Heart right ventricle (tissue), 16 donors: ENCODE data around the gene MORN3. TPM values are rescaled to one million over a fixed set of nuclear protein-coding genes. Genes with fewer than 3 reads are reported as not detected.

Experiments
- ATAC-seq, 8 donors: fragments of 200-7000 bp; cut with Tn5 transposase; one replicate each; pipeline ENCODE4 v1.9.1; 2020; ENCODE audit warnings: mild to moderate bottlenecking in 8 of 8, moderate library complexity in 8 of 8, moderate number of reproducible peaks in 1 of 8
- DNase-seq, 2 donors: peaks; one replicate each; pipeline ENCODE4 v3.0.0-alpha.2; 2020
- H3K27ac ChIP-seq, 10 donors: fragments of 200-600 bp; sonication (generic) in 2 of 10; one replicate each; pipeline versions ENCODE4 v1.5.0 to v1.8.0; 2020 to 2022; ENCODE audit warnings: mild to moderate bottlenecking in 3 of 10
- H3K27me3 ChIP-seq, 7 donors: fragments of 200-600 bp; one replicate each; pipeline ENCODE4 v1.8.0; 2021 to 2022; ENCODE audit warnings: mild to moderate bottlenecking in 2 of 7
- H3K36me3 ChIP-seq, 9 donors: fragments of 200-600 bp; sonication (generic) in 1 of 9; one replicate each; pipeline versions ENCODE4 v1.5.0 to v1.8.0; 2020 to 2022; ENCODE audit warnings: mild to moderate bottlenecking in 2 of 9
- H3K4me1 ChIP-seq, 9 donors: fragments of 200-600 bp; sonication (generic) in 1 of 9; one replicate each; pipeline versions ENCODE4 v1.5.0 to v1.8.0; 2020 to 2022; ENCODE audit warnings: mild to moderate bottlenecking in 4 of 9
- H3K4me3 ChIP-seq, 10 donors: fragments of 200-600 bp; sonication (generic) in 2 of 10; one replicate each; pipeline versions ENCODE4 v1.5.0 to v1.8.0; 2020 to 2022; ENCODE audit warnings: mild to moderate bottlenecking in 7 of 10, moderate library complexity in 2 of 10
- H3K9me3 ChIP-seq, 11 donors: fragments of 200-600 bp in 10 of 11; sonication (generic) in 2 of 11; one replicate each; pipeline versions ENCODE4 v1.5.0 to v1.8.0; 2013 to 2022; ENCODE audit warnings: mild to moderate bottlenecking in 2 of 11, control low read depth in 1 of 11, moderate library complexity in 1 of 11
- WGBS, 2 donors: extraction: QIAGEN DNeasy Blood & Tissue Kit; methylation state at CpG; one replicate each; pipeline ENCODE4 v1.1.7; 2013; ENCODE audit warnings: inconsistent platforms in 1 of 2; 5-methylcytosine and 5-hydroxymethylcytosine counted together
- intact Hi-C, 10 donors: fragments of 100-400 bp; cut with DNase I; formaldehyde crosslinking; loops; one replicate each; pipeline versions ENCODE4 v1.11.1 to v1.14.2; 2022
- polyA plus RNA-seq, 2 donors: library from polyadenylated mRNA; stranded (reverse); fragments of 200-250 nt; gene quantifications; one replicate each; pipeline ENCODE4 v1.2.3, GENCODE V29; 2013
- total RNA-seq, 10 donors: library from RNA; stranded (reverse); fragmentation: NEBNext Ultra II Directional in 3 of 10; extraction: Animal tissue kit (Norgen Biotek cat#: 25700) in 3 of 10; gene quantifications; one replicate each; pipeline versions ENCODE4 v1.2.1 to v1.2.4, GENCODE V29; 2021 to 2023
- TF ChIP-seq, protein P1 (sequence below), 9 donors: fragments of 200-600 bp; sonication (generic) in 2 of 9; IDR thresholded peaks; one replicate each; pipeline versions ENCODE4 v1.5.0 to v1.8.0; 2021 to 2022; ENCODE audit warnings: antibody characterized with exemption in 9 of 9, mild to moderate bottlenecking in 5 of 9, moderate library complexity in 1 of 9
- donor health status: Arrhythmogenic right ventricular cardiomyopathy.
- donor health status: ischemic (EF 13 %, LVEDD 7.1; RV severe dilation, severe dysfunction).
- donor health status: healthy with polysubstance abuse.
- donor health status: DM: no; HTN: yes; CAD: no.
- donor health status: DM: no; HTN: no; CAD: no.
- donor health status: ischemic (EF 25% LVEDD 6.9; RV normal size, moderate dysfunction).
- donor health status: ischemic (EF 25% LVEDD 5.7; RV mildly dilated, moderate dysfunction).
- donor health status: healthy.
- donor health status: DM: yes; HTN: yes; CAD: no.
- donor health status: Ischemic cardiomyopathy.
- donor health status: ischemic (EF 35%, LVEDD 5.7; RV mildly dilated, moderate dysfunction).
- donor health status: nonischemic (EF 11% LVEDD 7.7; RV severe dilation, severe dysfunction).
- donor health status: DM: yes; HTN: yes; CAD: no.
- donor health status: PGD.
- donor health status: ischemic (EF 29% LVEDD 5.4; RV normal size, mild dysfunction).
- donor health status: nonischemic (EF 23%, LVEDD 6.1; RV moderate dilation, normal function).

The MORN3 gene
- total and polyA plus RNA-seq, 12 donors: 0.15 to 0.28 (median 0.18) TPM; not detected in 5

DNA sequence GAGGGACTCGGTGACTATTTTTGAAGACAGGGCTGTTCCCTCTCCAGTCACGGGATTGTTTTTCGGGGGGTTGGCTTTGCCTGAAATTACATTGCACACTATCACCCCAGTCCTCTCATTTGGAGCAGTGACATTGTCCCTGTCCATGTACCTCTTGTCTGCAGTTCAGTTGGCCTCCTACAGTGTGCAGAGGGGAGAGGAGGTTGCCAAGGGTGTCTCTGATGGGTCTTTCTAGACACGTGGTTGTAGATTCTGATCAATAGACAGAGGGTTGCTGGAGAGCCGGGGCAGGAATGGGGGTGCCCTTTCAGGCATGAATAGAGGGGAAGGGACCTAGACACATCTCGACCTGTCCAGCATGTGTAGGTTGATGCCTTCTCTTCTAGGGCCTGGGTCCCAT is 44.3 kb upstream of the MORN3 start:
- peak overlapping the region in 7 of 10 donors; percentile 28 to 96 (median 87) for H3K27ac ChIP-seq
- DNase-seq: no peak
- 27 to 45% methylated on average over 6 of the region's 6 CpGs for WGBS, 2 donors
- H3K9me3 ChIP-seq: no peaks in the 10 kb centered on the region
- H3K4me1 ChIP-seq: peaks cover 8 to 27% (median 17%) of the 10 kb centered on the region in 9 donors
- H3K4me3 ChIP-seq: peak overlapping the region; percentile 71 to 98 (median 94)
- no peaks in the 10 kb centered on the region for H3K27me3 ChIP-seq
- intact Hi-C loops: loop anchor here in 6 of 10 donors (2.0 to 10.0 kb wide), 5 partner anchors 39 to 171 kb away; partner anchors contain the start of gene PSMD9 (in 1 of the 6)
- ATAC-seq: peak in 1 of 8 donors; percentile 21
- TF ChIP-seq, protein P1, sequence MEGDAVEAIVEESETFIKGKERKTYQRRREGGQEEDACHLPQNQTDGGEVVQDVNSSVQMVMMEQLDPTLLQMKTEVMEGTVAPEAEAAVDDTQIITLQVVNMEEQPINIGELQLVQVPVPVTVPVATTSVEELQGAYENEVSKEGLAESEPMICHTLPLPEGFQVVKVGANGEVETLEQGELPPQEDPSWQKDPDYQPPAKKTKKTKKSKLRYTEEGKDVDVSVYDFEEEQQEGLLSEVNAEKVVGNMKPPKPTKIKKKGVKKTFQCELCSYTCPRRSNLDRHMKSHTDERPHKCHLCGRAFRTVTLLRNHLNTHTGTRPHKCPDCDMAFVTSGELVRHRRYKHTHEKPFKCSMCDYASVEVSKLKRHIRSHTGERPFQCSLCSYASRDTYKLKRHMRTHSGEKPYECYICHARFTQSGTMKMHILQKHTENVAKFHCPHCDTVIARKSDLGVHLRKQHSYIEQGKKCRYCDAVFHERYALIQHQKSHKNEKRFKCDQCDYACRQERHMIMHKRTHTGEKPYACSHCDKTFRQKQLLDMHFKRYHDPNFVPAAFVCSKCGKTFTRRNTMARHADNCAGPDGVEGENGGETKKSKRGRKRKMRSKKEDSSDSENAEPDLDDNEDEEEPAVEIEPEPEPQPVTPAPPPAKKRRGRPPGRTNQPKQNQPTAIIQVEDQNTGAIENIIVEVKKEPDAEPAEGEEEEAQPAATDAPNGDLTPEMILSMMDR (IDR thresholded peaks at IDR 0.05): no peak
- H3K36me3 ChIP-seq: no peaks in the 10 kb centered on the region

DNA sequence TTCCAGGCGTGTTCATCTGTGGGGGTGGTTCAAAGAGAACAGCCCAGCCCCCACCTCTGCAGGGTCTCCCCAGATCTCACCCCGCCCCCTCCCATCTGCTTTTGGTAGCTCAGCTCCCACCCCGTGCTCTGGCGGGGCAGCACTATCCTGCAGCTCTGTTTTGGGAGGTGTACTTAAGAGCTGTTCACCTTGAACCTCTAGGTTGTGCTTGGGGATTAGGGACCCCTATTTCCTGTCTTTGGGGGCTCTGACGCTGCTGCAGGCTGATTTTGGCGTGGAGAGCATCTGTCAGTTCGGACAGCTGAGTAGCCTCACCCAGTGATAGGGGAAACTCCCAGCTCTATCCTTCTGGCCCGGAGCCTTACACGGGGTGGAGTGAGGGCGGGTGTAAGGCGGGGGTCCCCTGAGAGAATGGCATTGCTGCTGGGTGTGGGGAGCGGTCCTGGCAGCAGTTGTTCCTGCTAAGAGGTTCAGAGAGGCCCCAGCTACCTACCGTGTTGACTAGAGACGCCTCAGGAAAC is 43.9 kb upstream of the MORN3 start:
- 12 to 14% methylated on average over 14 of the region's 14 CpGs for WGBS, 2 donors
- H3K4me3 ChIP-seq: peak overlapping the region; percentile 71 to 98 (median 94)
- intact Hi-C loops: loop anchor here in 6 of 10 donors (2.0 to 10.0 kb wide), 5 partner anchors 39 to 171 kb away; partner anchors contain the start of gene PSMD9 (in 1 of the 6)
- peak; percentile 9 to 40 (median 26) for ATAC-seq
- H3K27me3 ChIP-seq: no peaks in the 10 kb centered on the region
- H3K36me3 ChIP-seq: no peaks in the 10 kb centered on the region
- TF ChIP-seq, protein P1 (IDR thresholded peaks at IDR 0.05): no peak
- DNase-seq: peak; percentile 19 to 34
- H3K4me1 ChIP-seq: peaks cover 8 to 27% (median 17%) of the 10 kb centered on the region in 9 donors
- H3K27ac ChIP-seq: peak overlapping the region in 9 of 10 donors; percentile 67 to 96 (median 90)
- no peaks in the 10 kb centered on the region for H3K9me3 ChIP-seq

DNA sequence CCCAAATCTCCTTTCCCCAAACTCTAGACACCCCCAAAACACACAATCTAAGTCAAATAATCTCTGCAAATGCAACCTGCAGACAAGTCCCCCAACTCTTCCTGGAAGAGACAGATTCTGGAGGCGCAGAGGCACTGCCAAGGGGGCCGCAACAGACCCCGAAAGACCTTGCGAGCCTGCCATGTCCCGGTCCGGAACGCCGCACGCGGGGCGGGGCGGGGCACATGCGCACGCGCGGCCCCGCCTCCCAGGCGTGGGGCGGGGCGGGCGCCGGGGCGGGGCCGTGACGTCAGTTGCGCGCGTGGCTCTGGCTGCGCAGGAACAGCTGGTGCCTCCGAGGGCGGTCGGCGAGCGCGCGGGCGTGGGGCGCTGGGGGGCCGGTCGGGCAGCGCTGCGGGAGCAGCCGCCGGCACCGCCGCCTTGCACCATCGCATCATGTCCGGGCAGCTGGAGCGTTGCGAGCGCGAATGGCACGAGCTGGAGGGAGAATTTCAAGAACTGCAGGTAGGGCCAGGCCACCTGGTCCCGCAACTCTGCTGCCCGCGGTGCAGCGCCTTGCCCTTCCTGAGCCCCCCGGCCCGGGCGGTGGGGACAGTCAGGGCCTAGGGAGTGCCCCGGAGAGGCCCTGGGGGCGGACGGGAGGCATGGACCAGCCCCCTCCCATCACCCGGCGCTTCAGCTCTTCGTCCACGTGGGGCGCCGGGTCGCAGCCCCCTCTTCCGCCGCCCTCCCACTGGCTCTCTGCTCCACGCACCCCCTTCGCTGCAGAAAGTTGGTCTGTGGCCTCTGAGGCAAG is 43.2 kb upstream of the MORN3 start, which contains the start of gene TMEM120B:
TSS of gene TMEM120B (plus strand) at position 292 of the 796 bp plus-strand sequence. CDS start at position 436, 144 bp downstream.
- Histone ChIP-seq H3K4me3 (peak within 1 kb of the TSS; percentile 71 to 98 (median 94)), H3K36me3 (no peaks in the 10 kb centered on the region), H3K27me3 (no peaks in the 10 kb centered on the region), H3K9me3 (no peaks in the 10 kb centered on the region), H3K4me1 (peaks cover 8 to 27% (median 17%) of the 10 kb centered on the region in 9 donors), H3K27ac (peak within 1 kb of the TSS; percentile 85 to 96 (median 91))
- WGBS, 2 donors: 0 to 1% methylated on average over 69 to 74 of the region's 74 CpGs
- intact Hi-C loops: loop anchor here in 6 of 10 donors (2.0 to 10.0 kb wide), 5 partner anchors 40 to 172 kb away; partner anchors contain the start of gene PSMD9 (in 1 of the 6)
- DNase-seq (peak; percentile 80 to 89), ATAC-seq (peak; percentile 91 to 98 (median 95))
- TF ChIP-seq, protein P1 (IDR thresholded peaks at IDR 0.05): no peak

DNA sequence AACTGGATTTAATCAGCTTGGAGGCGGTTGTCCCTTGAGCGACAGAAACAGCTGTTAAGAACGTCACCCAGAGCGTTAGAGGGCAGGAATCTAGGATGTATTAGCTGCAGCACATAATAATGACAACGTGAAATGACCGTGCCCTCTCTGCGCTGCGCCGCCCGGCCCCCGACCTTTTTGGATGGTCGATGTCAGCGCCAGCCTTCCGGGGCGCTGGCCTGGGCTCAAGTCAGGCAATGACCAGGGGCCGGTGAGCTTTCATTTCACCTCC is 42.7 kb upstream of the MORN3 start:
- peak overlapping the region; percentile 71 to 98 (median 94) for H3K4me3 ChIP-seq
- TF ChIP-seq, protein P1 (IDR thresholded peaks at IDR 0.05): no peak
- H3K27me3 ChIP-seq: no peaks in the 10 kb centered on the region
- peak; percentile 48 to 66 for DNase-seq
- 0 to 1% methylated on average over 15 to 16 of the region's 16 CpGs for WGBS, 2 donors
- intact Hi-C loops: loop anchor here in 6 of 10 donors (2.0 to 10.0 kb wide), 5 partner anchors 40 to 173 kb away; partner anchors contain the start of gene PSMD9 (in 1 of the 6)
- H3K4me1 ChIP-seq: peaks cover 8 to 27% (median 17%) of the 10 kb centered on the region in 9 donors
- H3K36me3 ChIP-seq: no peaks in the 10 kb centered on the region
- H3K9me3 ChIP-seq: no peaks in the 10 kb centered on the region
- peak; percentile 66 to 87 (median 83) for ATAC-seq
- H3K27ac ChIP-seq: peak overlapping the region; percentile 85 to 96 (median 91)
